ENCODE measurements around the gene NCOR2. TPM values are rescaled to one million over a fixed set of nuclear protein-coding genes. Genes with fewer than 3 reads are reported as not detected.

Gene NCOR2
- total and polyA plus RNA-seq, 2 of the 8 experiments (the other 6 are each of a cell fraction or from before 2014, with no cell fraction given): 14.8 to 275 TPM

GRCh38 chr12:124568431-124569374 lies 1.3 kb upstream of the NCOR2 start (continued):
- no peak for TF ChIP-seq SUZ12 (IDR thresholded peaks at IDR 0.05; ENCODE audit: low read length)
- no peak for TF ChIP-seq SAP30 (IDR thresholded peaks at IDR 0.05; ENCODE audit: insufficient read depth, insufficient replicate concordance, low read length)
- TF ChIP-seq SP2 (IDR thresholded peaks at IDR 0.05; ENCODE audit: low read length): no peak
- TF ChIP-seq YY1 (IDR thresholded peaks at IDR 0.05; ENCODE audit: low read depth, low read length): peak; percentile 44; the same call in 1 of the 2 replicates
- TF ChIP-seq RFX5 (IDR thresholded peaks at IDR 0.05; ENCODE audit: borderline replicate concordance, low read depth, low read length): no peak
- no peak for TF ChIP-seq SIN3A (conservative IDR thresholded peaks at IDR 0.05 in 1 of 2, IDR thresholded peaks at IDR 0.05 in 1 of 2; ENCODE audit: low read depth in 1 of 2, low read length in 2 of 2)
- TF ChIP-seq ATF3 (IDR thresholded peaks at IDR 0.05; ENCODE audit: insufficient read depth, low read depth, low read length): no peak
- no peak for TF ChIP-seq SP4 (IDR thresholded peaks at IDR 0.05; ENCODE audit: low read length)
- no peak for TF ChIP-seq RXRA (IDR thresholded peaks at IDR 0.05; ENCODE audit: insufficient read depth, low read depth, low read length)
- no peak for TF ChIP-seq TEAD4 (IDR thresholded peaks at IDR 0.05; ENCODE audit: low read depth, low read length)
- TF ChIP-seq CREB1 (IDR thresholded peaks at IDR 0.05): no peak; the same call in 1 of the 2 replicates
- no peak for TF ChIP-seq ATF2 (IDR thresholded peaks at IDR 0.05; ENCODE audit: low read length)

All from H1 (cell line).